ENCODE measurements around the gene MAGEA4. TPM values are rescaled to one million over a fixed set of nuclear protein-coding genes. Genes with fewer than 3 reads are reported as not detected.

The MAGEA4 gene
- total RNA-seq, 1 donor from 2014 or later, result not detected

DNA sequence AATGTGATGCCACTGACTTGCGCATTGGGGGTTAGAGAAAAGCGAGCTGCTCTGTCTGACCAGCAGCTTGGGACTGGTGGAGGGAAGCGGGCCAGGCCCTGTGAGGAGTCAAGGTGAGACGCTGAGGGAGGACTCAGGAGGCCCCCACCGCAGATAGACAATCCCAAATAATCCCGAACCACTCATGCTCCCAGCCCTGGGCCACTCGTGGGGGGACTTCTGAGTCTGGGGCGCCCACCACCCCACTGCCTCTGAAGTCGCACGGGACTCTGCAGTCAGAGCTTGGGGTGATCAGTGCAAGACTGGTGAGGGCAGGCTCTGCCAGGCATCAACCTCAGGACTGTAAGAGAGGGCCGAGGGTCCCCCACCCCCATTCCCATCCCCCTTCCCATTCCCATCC lies 6.9 kb downstream of the MAGEA4 start:
- TF ChIP-seq CTCF (IDR thresholded peaks at IDR 0.05), result no peak
- POLR2A ChIA-PET, result no interaction called here
- intact Hi-C loops (cut with micrococcal nuclease), result no loop called here
- DNase-seq (no peak), ATAC-seq (ENCODE audit: low read depth) (no peak)
- Mint-ChIP-seq H3K4me1 (no peaks in the 10 kb centered on the region), H3K36me3 (ENCODE audit: low read depth) (no peaks in the 10 kb centered on the region), H3K4me3 (no peak overlapping the region), H3K9me3 (no peaks in the 10 kb centered on the region), H3K27me3 (no peaks in the 10 kb centered on the region), H3K27ac (no peak overlapping the region)
- CTCF ChIA-PET, result no interaction called here

GRCh38 chrX:151920101-151920500 lies 7.4 kb downstream of the MAGEA4 start:
- no peak for TF ChIP-seq CTCF (IDR thresholded peaks at IDR 0.05)
- Mint-ChIP-seq H3K27me3 (no peaks in the 10 kb centered on the region), H3K4me3 (no peak overlapping the region), H3K27ac (no peak overlapping the region), H3K36me3 (ENCODE audit: low read depth) (no peaks in the 10 kb centered on the region), H3K4me1 (no peaks in the 10 kb centered on the region), H3K9me3 (no peaks in the 10 kb centered on the region)
- DNase-seq, result no peak
- ChIA-PET CTCF (no interaction called here), POLR2A (no interaction called here)
- intact Hi-C loops (cut with micrococcal nuclease), result no loop called here
- no peak for ATAC-seq (ENCODE audit: low read depth)

DNA sequence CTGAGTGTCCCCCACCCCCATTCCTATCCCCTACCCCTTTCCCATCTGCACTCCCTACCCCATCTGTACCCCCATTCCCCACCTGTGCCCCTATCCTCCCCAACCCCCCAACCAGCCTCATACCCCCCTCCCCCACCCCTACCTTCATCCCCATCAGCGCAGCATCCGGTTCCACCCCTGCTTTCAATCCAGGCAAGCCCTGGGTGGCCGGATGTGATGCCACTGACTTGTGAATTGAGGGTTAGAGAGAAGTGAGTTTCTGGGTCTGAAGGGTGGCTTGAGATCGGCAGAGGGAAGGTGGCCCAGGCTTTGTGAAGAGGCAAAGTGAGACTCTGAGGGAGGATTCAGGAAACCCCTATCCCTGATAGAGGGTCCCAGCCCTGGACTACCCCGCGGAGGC lies 7.8 kb downstream of the MAGEA4 start:
- H3K27me3 Mint-ChIP-seq, result no peaks in the 10 kb centered on the region
- no peak for DNase-seq
- POLR2A ChIA-PET, result no interaction called here
- TF ChIP-seq CTCF (IDR thresholded peaks at IDR 0.05), result no peak
- H3K36me3 Mint-ChIP-seq (ENCODE audit: low read depth), result no peaks in the 10 kb centered on the region
- no peak overlapping the region for H3K27ac Mint-ChIP-seq
- intact Hi-C loops (cut with micrococcal nuclease), result no loop called here
- no peaks in the 10 kb centered on the region for H3K4me1 Mint-ChIP-seq
- H3K9me3 Mint-ChIP-seq, result no peaks in the 10 kb centered on the region
- CTCF ChIA-PET, result no interaction called here
- H3K4me3 Mint-ChIP-seq, result no peak overlapping the region
- ATAC-seq (ENCODE audit: low read depth), result no peak

- Mint-ChIP-seq H3K4me3 (no peak overlapping the region), H3K36me3 (ENCODE audit: low read depth) (no peaks in the 10 kb centered on the region), H3K27me3 (no peaks in the 10 kb centered on the region), H3K27ac (no peak overlapping the region), H3K9me3 (no peaks in the 10 kb centered on the region), H3K4me1 (no peaks in the 10 kb centered on the region)
- no peak for ATAC-seq (ENCODE audit: low read depth)
- ChIA-PET POLR2A (no interaction called here), CTCF (no interaction called here)
- intact Hi-C loops (cut with micrococcal nuclease), result no loop called here
- no peak for TF ChIP-seq CTCF (IDR thresholded peaks at IDR 0.05)
- no peak for DNase-seq
These were observed 8.6 kb downstream of the MAGEA4 start for GRCh38 chrX:151921292-151921691.

DNA sequence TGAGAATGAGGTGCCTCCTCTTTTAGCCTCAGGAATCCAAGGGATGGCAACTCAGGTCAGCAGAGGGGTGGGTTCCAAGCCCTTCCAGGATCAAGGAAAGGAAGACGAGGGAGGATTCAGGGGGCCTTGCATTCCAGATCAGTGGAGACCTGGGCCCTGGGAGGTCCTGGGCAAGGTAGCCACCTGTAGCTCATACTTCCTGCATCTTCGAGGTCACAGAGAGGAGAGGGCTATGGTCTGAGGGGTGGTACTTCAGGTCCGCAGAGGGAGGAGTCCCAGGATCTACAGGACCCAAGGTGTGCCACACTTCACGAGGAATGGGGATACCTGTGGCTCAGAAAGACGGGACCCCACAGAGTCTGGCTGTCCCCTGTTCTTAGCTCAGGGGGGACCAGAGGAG lies 9.2 kb downstream of the MAGEA4 start:
- TF ChIP-seq CTCF (IDR thresholded peaks at IDR 0.05), result no peak
- CTCF ChIA-PET, result no interaction called here

More for the DNA sequence above, 9.2 kb downstream of the MAGEA4 start:
- ATAC-seq (ENCODE audit: low read depth), result no peak
- no peak overlapping the region for H3K4me3 Mint-ChIP-seq
- H3K27ac Mint-ChIP-seq, result no peak overlapping the region
- H3K36me3 Mint-ChIP-seq (ENCODE audit: low read depth), result no peaks in the 10 kb centered on the region
- intact Hi-C loops (cut with micrococcal nuclease), result no loop called here
- no peaks in the 10 kb centered on the region for H3K4me1 Mint-ChIP-seq
- POLR2A ChIA-PET, result no interaction called here
- no peak for DNase-seq
- H3K27me3 Mint-ChIP-seq, result no peaks in the 10 kb centered on the region
- H3K9me3 Mint-ChIP-seq, result no peaks in the 10 kb centered on the region

All from activated B cell treated with CpG ODN at 0.5 μM for 24 hours (primary cell).